H1 (cell line): ENCODE measurements around the gene ZNF804B. TPM values are rescaled to one million over a fixed set of nuclear protein-coding genes. Genes with fewer than 3 reads are reported as not detected.

Experiments
- CTCF ChIA-PET: fragments of 300-600 bp; sonication (Branson Sonifier 250); formaldehyde crosslinking; loops from one replicate; lab custom pipeline; 2021; ENCODE audit not compliant: partially characterized antibody; lab: Charles Lee
- POLR2A ChIA-PET: fragments of 300-600 bp; sonication (Branson Sonifier 250); formaldehyde crosslinking; loops from one replicate; lab custom pipeline; 2021; ENCODE audit warnings: inconsistent platforms; ENCODE audit not compliant: partially characterized antibody; lab: Charles Lee
- DNase-seq, 2 experiments: peaks; one replicate each; pipeline versions ENCODE4 v3.0.0 to v3.0.0-alpha.2; 2010 to 2022; ENCODE audit warnings: low spot score in 2 of 2, low read depth in 1 of 2, mixed read lengths in 1 of 2
- FAIRE-seq: peaks from 2 replicates; lab custom pipeline; 2011; peaks lifted over from hg19 to GRCh38; lab: Jason Lieb, UNC
- H2AFZ ChIP-seq: 2 replicates; pipeline ENCODE4 v1.8.1; 2012; ENCODE audit warnings: low read length, inconsistent platforms
- H2AK5ac ChIP-seq: 2 replicates; pipeline ENCODE4 v1.6.1; 2013; ENCODE audit warnings: low read depth, low read length
- H2BK120ac ChIP-seq: replicated peaks from 2 replicates; pipeline ENCODE3; 2013; ENCODE audit warnings: low read depth, low read length, inconsistent platforms
- H2BK12ac ChIP-seq: 2 replicates; pipeline ENCODE4 v1.6.1; 2013; ENCODE audit warnings: low read depth, low read length
- H2BK15ac ChIP-seq: 2 replicates; pipeline ENCODE4 v1.6.1; 2013; ENCODE audit warnings: low read length
- H2BK20ac ChIP-seq: 2 replicates; pipeline ENCODE4 v1.6.1; 2013; ENCODE audit warnings: low read length
- H2BK5ac ChIP-seq: 2 replicates; pipeline ENCODE4 v1.6.1; 2013; ENCODE audit warnings: low read depth, low read length
- H3K14ac ChIP-seq: 2 replicates; pipeline ENCODE4 v1.6.1; 2013; ENCODE audit warnings: inconsistent platforms; ENCODE audit not compliant: insufficient read length
- H3K18ac ChIP-seq: 2 replicates; pipeline ENCODE4 v1.6.1; 2013; ENCODE audit warnings: low read length; ENCODE audit errors: extremely low read depth
- H3K23ac ChIP-seq: 2 replicates; pipeline ENCODE4 v1.6.1; 2013; ENCODE audit warnings: inconsistent platforms; ENCODE audit not compliant: insufficient read length
- H3K23me2 ChIP-seq: 2 replicates; pipeline ENCODE4 v1.6.1; 2013; ENCODE audit warnings: low read depth, low read length
- H3K27ac ChIP-seq: 2 replicates; pipeline ENCODE4 v1.6.1; 2011; ENCODE audit warnings: low read depth, low read length, inconsistent platforms
- H3K27me3 ChIP-seq, 4 experiments: replicated peaks in 1 of 4; 1 replicate in 1 of 4; 2 replicates in 3 of 4; pipeline versions ENCODE4 v1.6.1 to v1.8.1; 2011 to 2013; ENCODE audit warnings: low read length in 3 of 4, mild to moderate bottlenecking in 3 of 4, inconsistent platforms in 2 of 4, mixed read lengths in 2 of 4, moderate library complexity in 1 of 4; ENCODE audit not compliant: control insufficient read depth in 3 of 4, insufficient read depth in 3 of 4; ENCODE audit errors: extremely low read depth in 1 of 4
- H3K36me3 ChIP-seq, 4 experiments: 2 replicates each; pipeline versions ENCODE4 v1.6.1 to v1.8.1; 2011 to 2013; ENCODE audit warnings: mild to moderate bottlenecking in 4 of 4, low read length in 3 of 4, moderate library complexity in 2 of 4, control low read depth in 1 of 4, inconsistent platforms in 1 of 4; ENCODE audit not compliant: insufficient read depth in 4 of 4, control insufficient read depth in 2 of 4
- H3K4ac ChIP-seq: replicated peaks from 2 replicates; pipeline ENCODE3; 2013; ENCODE audit warnings: low read length, low read depth, mixed read lengths, inconsistent platforms; ENCODE audit not compliant: insufficient read length
- H3K4me1 ChIP-seq, 4 experiments: replicated peaks in 1 of 4; 1 replicate in 1 of 4; 2 replicates in 3 of 4; pipeline versions ENCODE4 v1.6.1 to v1.8.1; 2011 to 2013; ENCODE audit warnings: low read length in 3 of 4, inconsistent platforms in 2 of 4, mixed read lengths in 1 of 4; ENCODE audit not compliant: insufficient read depth in 4 of 4, control insufficient read depth in 3 of 4
- H3K4me2 ChIP-seq, 2 experiments: 2 replicates each; pipeline versions ENCODE4 v1.6.1 to v1.8.1; 2011 to 2013; ENCODE audit warnings: low read depth in 2 of 2, low read length in 2 of 2, control low read depth in 1 of 2, inconsistent platforms in 1 of 2, mild to moderate bottlenecking in 1 of 2; ENCODE audit not compliant: insufficient read depth in 1 of 2
- H3K4me3 ChIP-seq, 4 experiments: fragments of 200-600, 300-600 bp in 1 of 4; sonication (generic), shearing (Covaris generic), sonication (Bioruptor Twin) in 1 of 4; 2 replicates each; pipeline versions ENCODE4 v1.5.1 to v1.8.1; 2011 to 2016; ENCODE audit warnings: low read length in 4 of 4, low read depth in 3 of 4, control low read depth in 2 of 4, inconsistent platforms in 2 of 4, mild to moderate bottlenecking in 2 of 4, mixed read lengths in 1 of 4, moderate library complexity in 1 of 4; ENCODE audit not compliant: insufficient read depth in 2 of 4; ENCODE audit errors: extremely low read depth in 1 of 4
- H3K56ac ChIP-seq: replicated peaks from 2 replicates; pipeline ENCODE3; 2013; ENCODE audit warnings: low read depth, mild to moderate bottlenecking, mixed read lengths, low read length, inconsistent platforms; ENCODE audit not compliant: insufficient read length
- H3K79me1 ChIP-seq: 2 replicates; pipeline ENCODE4 v1.6.1; 2013; ENCODE audit warnings: low read depth, low read length, control low read depth
- H3K79me2 ChIP-seq, 2 experiments: 2 replicates each; pipeline versions ENCODE4 v1.6.1 to v1.8.1; 2012 to 2013; ENCODE audit warnings: low read length in 2 of 2, mild to moderate bottlenecking in 2 of 2, inconsistent platforms in 1 of 2; ENCODE audit not compliant: insufficient read depth in 2 of 2, control insufficient read depth in 1 of 2
- H3K9ac ChIP-seq, 4 experiments: replicated peaks in 1 of 4; 1 replicate in 1 of 4; 2 replicates in 3 of 4; pipeline versions ENCODE4 v1.6.1 to v1.8.1; 2011 to 2013; ENCODE audit warnings: low read depth in 3 of 4, low read length in 3 of 4, control low read depth in 2 of 4, mild to moderate bottlenecking in 2 of 4, moderate library complexity in 2 of 4, inconsistent platforms in 1 of 4; ENCODE audit errors: extremely low read depth in 1 of 4
- H3K9me3 ChIP-seq, 2 experiments: 2 replicates each; pipeline versions ENCODE4 v1.6.1 to v1.8.1; 2012 to 2013; ENCODE audit warnings: mild to moderate bottlenecking in 2 of 2, moderate library complexity in 2 of 2, control low read depth in 1 of 2, inconsistent platforms in 1 of 2, low read depth in 1 of 2, low read length in 1 of 2, mixed read lengths in 1 of 2; ENCODE audit not compliant: insufficient read depth in 2 of 2
- H4K20me1 ChIP-seq, 2 experiments: replicated peaks in 1 of 2; 2 replicates each; pipeline versions ENCODE3 to v1.8.1; 2011 to 2013; ENCODE audit warnings: inconsistent platforms in 2 of 2, low read length in 2 of 2, mild to moderate bottlenecking in 1 of 2; ENCODE audit not compliant: insufficient read depth in 2 of 2, control insufficient read depth in 1 of 2
- H4K5ac ChIP-seq: 2 replicates; pipeline ENCODE4 v1.6.1; 2013; ENCODE audit warnings: low read length, low read depth, mixed read lengths, inconsistent platforms; ENCODE audit not compliant: insufficient read length
- H4K8ac ChIP-seq: 2 replicates; pipeline ENCODE4 v1.8.0; 2013; ENCODE audit warnings: mild to moderate bottlenecking, moderate library complexity, low read length, inconsistent platforms; ENCODE audit not compliant: insufficient read depth; ENCODE audit errors: extremely low read depth
- H4K91ac ChIP-seq: replicated peaks from 2 replicates; pipeline ENCODE3; 2013; ENCODE audit warnings: low read length, mixed read lengths, inconsistent platforms; ENCODE audit not compliant: insufficient read length
- KDM1A ChIP-seq: fragments of 200-600, 300-600 bp; sonication (generic); IDR thresholded peaks from 2 replicates; pipeline ENCODE4 v1.7.1; 2016; ENCODE audit warnings: mild to moderate bottlenecking, low read length, borderline replicate concordance
- polyA plus RNA-seq, 7 experiments: library from polyadenylated mRNA; depleted of rRNA in 3 of 7; stranded (reverse) in 5 of 7; unstranded in 2 of 7; fragments of >200 nt in 5 of 7; fragments of 200-250 nt in 2 of 7; gene quantifications; 1 replicate in 5 of 7; 2 replicates in 1 of 7; 4 replicates in 1 of 7; pipeline versions ENCODE4 v1.2.1 to v1.2.3, GENCODE V29; 2011 to 2013; ENCODE audit warnings: missing spikeins in 2 of 7, mixed read lengths in 2 of 7
- total RNA-seq: library from RNA; stranded (reverse); fragmentation: NEBNext Ultra II Directional; extraction: Animal tissue kit (Norgen Biotek cat#: 25700); gene quantifications from 2 replicates; pipeline ENCODE4 v1.2.1, GENCODE V29; 2021

The ZNF804B gene
- total and polyA plus RNA-seq, 2 of the 8 experiments (the other 6 are each of a cell fraction or from before 2014, with no cell fraction given) = not detected

DNA sequence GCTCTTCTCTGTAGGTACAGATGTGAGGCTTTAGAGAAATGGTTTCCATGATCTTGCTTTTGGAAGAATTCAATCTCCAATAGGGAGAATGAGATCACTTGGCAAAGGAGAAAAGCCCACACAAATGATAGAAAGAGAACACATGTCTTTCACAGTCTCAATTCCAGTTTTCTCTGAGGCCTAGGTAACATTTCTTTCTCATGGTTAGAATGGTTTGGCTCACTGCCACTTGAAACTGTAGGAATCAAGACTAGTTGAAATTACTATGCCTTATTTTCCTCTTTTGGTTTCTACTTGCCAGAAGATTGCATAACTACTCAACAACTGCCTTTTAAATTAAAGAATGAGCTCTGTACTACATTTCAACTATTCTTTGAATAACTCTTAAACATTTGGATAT is 312.6 kb downstream of the ZNF804B start:
- H2AK5ac ChIP-seq = no peak overlapping the region
- ChIA-PET CTCF (interaction anchor here (1.6 kb wide), 1 partner anchor 135 kb away, joined by 3 read pairs; no protein-coding TSS in a partner anchor), POLR2A (no interaction called here)
- H3K23ac ChIP-seq = no peak overlapping the region
- H4K5ac ChIP-seq = no peak overlapping the region
- no peaks in the 10 kb centered on the region for H3K79me1 ChIP-seq
- no peak for DNase-seq
- no peak overlapping the region for H3K4ac ChIP-seq
- H4K91ac ChIP-seq = no peak overlapping the region
- no peak overlapping the region for H4K8ac ChIP-seq
- H3K56ac ChIP-seq = no peak overlapping the region
- H4K20me1 ChIP-seq = no peaks in the 10 kb centered on the region
- H3K18ac ChIP-seq = no peak overlapping the region
- H3K23me2 ChIP-seq = no peaks in the 10 kb centered on the region
- H3K79me2 ChIP-seq = no peaks in the 10 kb centered on the region
- H2BK15ac ChIP-seq = no peak overlapping the region
- no peaks in the 10 kb centered on the region for H3K4me1 ChIP-seq
- no peak overlapping the region for H3K27ac ChIP-seq
- H2BK5ac ChIP-seq = no peak overlapping the region
- no peak overlapping the region for H2BK12ac ChIP-seq
- no peaks in the 10 kb centered on the region for H3K27me3 ChIP-seq
- peaks cover 5 to 9% of the 10 kb centered on the region in 2 experiments; a peak in 3 of 4 replicates for H3K9me3 ChIP-seq
- H2BK20ac ChIP-seq = no peak overlapping the region
- no peak overlapping the region for H3K4me3 ChIP-seq
- no peak overlapping the region for H3K4me2 ChIP-seq
- no peak overlapping the region for H3K14ac ChIP-seq
- no peak for TF ChIP-seq KDM1A
- H3K36me3 ChIP-seq = no peaks in the 10 kb centered on the region
- no peak overlapping the region for H3K9ac ChIP-seq
- H2AFZ ChIP-seq = no peak overlapping the region
- H2BK120ac ChIP-seq = no peak overlapping the region
- no peak for FAIRE-seq
